Lower leg skin (tissue), 3 donors: ENCODE measurements around the gene RPSA.

ENCODE experiments used
- CTCF ChIP-seq, 3 donors: fragments of 450-650 bp; IDR thresholded peaks; one replicate each; pipeline ENCODE4 v1.5.1; 2016; ENCODE audit warnings: antibody characterized with exemption in 3 of 3, mild to moderate bottlenecking in 3 of 3, moderate library complexity in 2 of 3
- POLR2A ChIP-seq, 2 donors: fragments of 450-650 bp; IDR thresholded peaks; one replicate each; pipeline ENCODE4 v1.6.1; 2016 to 2017; ENCODE audit warnings: antibody characterized with exemption in 2 of 2, mild to moderate bottlenecking in 1 of 2, moderate library complexity in 1 of 2

GRCh38 chr3:39378088-39378487 is 28.4 kb upstream of the RPSA start:
- TF ChIP-seq CTCF (IDR thresholded peaks at IDR 0.05) (no peak), POLR2A (IDR thresholded peaks at IDR 0.05) (no peak)
